ENCODE data around the gene DHRS4L2. TPM values are rescaled to one million over a fixed set of nuclear protein-coding genes. Genes with fewer than 3 reads are reported as not detected.
"Not testable (repeated sequence)": the region's sequence is repeated elsewhere in the genome, so short reads cannot be mapped to it uniquely, and the experiment has no call there.

Gene DHRS4L2
- polyA plus RNA-seq, 4 donors = 27.6 to 52.8 (median 31.4) TPM

- not testable (repeated sequence) for DNase-seq (ENCODE audit: low read depth in 4 of 4, low spot score in 3 of 4)
Observed at GRCh38 chr14:23970283-23970659, 18.5 kb upstream of the DHRS4L2 start.

DNA sequence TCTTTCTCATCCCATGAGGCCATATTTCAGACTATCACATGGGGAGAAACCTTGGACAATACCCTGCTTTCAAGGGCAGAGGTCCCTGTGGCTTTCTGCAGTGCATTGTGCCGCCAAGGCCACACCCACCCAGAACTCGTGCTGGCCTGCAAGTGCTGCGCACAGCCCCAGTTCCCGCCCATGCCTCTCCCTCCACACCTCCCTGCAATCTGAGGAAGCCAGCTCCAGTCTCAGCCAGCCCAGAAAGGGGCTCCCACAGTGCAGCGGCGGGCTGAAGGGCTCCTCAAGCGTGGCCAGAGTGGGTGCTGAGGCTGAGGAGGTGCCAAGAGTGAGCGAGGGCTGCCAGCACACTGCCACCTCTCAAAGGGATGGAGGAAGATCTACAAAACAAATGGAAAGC is 15.6 kb upstream of the DHRS4L2 start:
- not testable (repeated sequence) for DNase-seq (ENCODE audit: low read depth in 4 of 4, low spot score in 3 of 4)

DNA sequence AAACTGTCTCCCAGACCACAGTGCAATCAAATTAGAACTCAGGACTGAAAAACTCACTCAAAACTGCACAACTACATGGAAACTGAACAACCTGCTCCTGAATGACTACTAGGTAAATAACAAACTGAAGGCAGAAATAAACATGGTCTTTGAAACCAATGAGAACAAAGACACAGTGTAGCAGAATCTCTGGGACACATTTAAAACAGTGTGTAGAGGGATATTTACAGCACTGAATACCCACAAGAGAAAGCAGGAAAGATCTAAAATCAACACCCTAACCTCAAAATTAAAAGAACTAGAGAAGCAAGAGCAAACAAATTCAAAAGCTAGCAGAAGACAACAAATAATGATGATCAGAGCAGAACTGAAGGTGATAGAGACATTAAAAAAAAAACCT is 14.7 kb upstream of the DHRS4L2 start:
- DNase-seq (ENCODE audit: low read depth in 4 of 4, low spot score in 3 of 4) = not testable (repeated sequence)

- DNase-seq (ENCODE audit: low read depth in 4 of 4, low spot score in 3 of 4) = not testable (repeated sequence)
Observed at GRCh38 chr14:23977208-23977607, 11.5 kb upstream of the DHRS4L2 start.

- not testable (repeated sequence) for DNase-seq (ENCODE audit: low read depth in 4 of 4, low spot score in 3 of 4)
Observed at GRCh38 chr14:23981951-23982813, 6.5 kb upstream of the DHRS4L2 start.

GRCh38 chr14:23984891-23985602 is 3.7 kb upstream of the DHRS4L2 start:
- no peak for DNase-seq (ENCODE audit: low read depth in 4 of 4, low spot score in 3 of 4)

DNA sequence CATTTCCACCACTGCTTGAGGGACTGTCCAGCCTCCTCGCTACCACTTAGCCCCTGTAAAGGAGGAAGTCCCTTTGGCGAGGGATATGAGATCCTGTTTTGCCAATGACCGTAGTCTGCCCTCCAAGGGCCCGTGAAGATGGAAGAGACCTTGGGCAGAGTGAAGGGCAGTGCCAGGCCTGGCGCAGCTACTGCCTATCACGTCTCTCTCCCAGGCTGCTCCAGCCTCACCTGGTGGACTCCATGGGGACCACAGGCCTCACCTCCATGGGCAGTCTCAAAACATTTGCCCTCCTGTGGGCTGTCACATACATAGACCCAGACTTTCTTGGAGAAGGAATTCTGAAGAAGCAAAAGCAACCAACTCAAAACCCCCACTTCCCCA is 514 bp upstream of the DHRS4L2 start:
- not testable (repeated sequence) for DNase-seq (ENCODE audit: low read depth in 4 of 4, low spot score in 3 of 4)

GRCh38 chr14:23989734-23990445 is 1.2 kb downstream of the DHRS4L2 start:
- not testable (repeated sequence) for DNase-seq (ENCODE audit: low read depth in 4 of 4, low spot score in 3 of 4)

GRCh38 chr14:23990961-23991360 is 2.2 kb downstream of the DHRS4L2 start:
- DNase-seq (ENCODE audit: low read depth in 4 of 4, low spot score in 3 of 4) = not testable (repeated sequence)

- not testable (repeated sequence) for DNase-seq (ENCODE audit: low read depth in 4 of 4, low spot score in 3 of 4)
Observed at GRCh38 chr14:23993042-23993441, 4.3 kb downstream of the DHRS4L2 start.

DNA sequence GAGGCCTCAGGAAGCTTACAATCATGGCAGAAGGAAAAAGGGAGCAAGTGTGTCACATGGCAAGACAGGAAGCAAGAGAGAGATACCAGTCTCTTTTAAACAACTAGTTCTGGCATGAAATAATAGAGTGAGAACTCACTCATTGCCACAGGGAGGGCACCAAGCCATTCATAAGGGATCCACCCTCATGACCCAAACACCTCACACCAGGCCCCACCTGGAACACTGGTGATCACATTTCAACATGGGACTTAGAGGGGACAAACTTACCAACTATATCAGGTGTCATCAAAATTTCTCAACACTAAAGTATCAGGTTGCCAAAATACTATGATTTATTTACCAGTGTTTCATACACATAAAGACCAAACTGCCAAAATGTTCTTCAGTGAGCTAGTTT is 7.3 kb downstream of the DHRS4L2 start:
- DNase-seq (ENCODE audit: low read depth in 4 of 4, low spot score in 3 of 4) = not testable (repeated sequence)

DNA sequence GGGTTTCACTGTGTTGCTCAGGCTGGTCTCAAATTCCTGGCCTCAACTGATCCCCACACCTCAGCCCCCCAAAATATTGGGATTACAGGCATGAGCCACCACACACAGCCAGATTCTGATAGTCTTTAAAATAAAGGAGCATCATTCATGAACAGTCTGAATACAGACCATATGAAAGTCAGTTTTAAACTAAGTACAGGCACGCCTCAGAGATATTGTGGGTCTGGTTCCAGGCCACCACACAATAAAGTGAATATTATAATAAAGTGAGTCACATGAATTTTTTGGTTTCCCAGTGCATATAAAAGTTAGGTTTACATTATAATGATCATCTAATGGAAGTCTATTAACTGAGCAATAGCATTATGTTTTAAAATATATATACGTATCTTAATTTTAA is 8.1 kb downstream of the DHRS4L2 start:
- DNase-seq (ENCODE audit: low read depth in 4 of 4, low spot score in 3 of 4) = not testable (repeated sequence)

DNA sequence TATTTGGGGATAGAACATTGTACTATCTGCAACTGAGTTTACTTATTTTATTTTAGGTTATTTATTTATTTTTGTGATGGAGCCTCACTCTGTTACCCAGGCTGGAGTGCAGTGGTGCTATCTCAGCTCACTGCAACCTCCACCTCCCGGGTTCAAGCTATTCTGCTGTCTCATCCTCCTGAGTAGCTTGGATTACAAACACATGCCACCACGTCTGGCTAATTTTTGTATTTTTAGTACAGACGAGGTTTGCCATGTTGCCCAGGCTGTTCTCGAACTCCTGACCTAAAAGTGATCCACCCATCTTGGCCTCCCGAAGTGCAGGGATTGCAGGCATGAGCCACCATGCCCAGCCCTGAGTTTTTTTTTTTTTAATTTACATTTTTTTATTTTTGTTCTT is 10.9 kb downstream of the DHRS4L2 start:
- DNase-seq (ENCODE audit: low read depth in 4 of 4, low spot score in 3 of 4) = not testable (repeated sequence)

DNA sequence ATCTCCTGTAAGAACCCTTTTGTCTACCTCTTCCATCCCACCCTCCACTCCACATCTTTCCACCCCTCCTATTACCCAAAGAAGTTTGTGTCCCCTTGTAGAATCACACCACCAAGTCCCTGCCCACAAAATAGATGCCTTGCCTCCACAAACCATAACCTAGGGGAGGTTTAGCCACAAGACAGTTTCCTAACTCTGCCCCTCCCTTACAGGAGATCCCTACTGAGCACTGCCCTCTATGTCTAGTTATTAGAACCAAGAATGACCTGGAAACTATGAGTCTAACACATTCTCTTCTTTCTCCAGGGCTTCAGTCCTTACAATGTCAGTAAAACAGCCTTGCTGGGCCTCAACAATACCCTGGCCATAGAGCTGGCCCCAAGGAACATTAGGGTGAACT is 12.3 kb downstream of the DHRS4L2 start:
- not testable (repeated sequence) for DNase-seq (ENCODE audit: low read depth in 4 of 4, low spot score in 3 of 4)

DNA sequence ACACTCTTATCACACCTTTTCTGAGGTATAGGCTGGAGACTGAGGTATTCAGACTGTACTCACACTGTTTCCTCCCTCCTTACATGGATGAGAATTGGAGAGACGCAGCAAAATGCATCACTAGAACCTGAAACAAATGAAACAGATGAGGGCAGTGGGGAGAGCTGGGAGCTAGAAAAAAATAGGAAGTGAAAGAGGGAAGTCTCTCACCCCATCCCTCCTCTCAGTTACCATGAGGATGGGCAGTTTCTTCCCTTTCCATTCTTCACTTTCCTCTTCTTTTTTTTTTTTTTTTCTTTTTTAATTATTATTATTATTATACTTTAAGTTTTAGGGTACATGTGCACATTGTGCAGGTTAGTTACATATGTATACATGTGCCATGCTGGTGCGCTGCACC is 12.9 kb downstream of the DHRS4L2 start:
- DNase-seq (ENCODE audit: low read depth in 4 of 4, low spot score in 3 of 4) = not testable (repeated sequence)

- DNase-seq (ENCODE audit: low read depth in 4 of 4, low spot score in 3 of 4) = not testable (repeated sequence)
Observed at GRCh38 chr14:24006471-24006816, 17.7 kb downstream of the DHRS4L2 start.

DNA sequence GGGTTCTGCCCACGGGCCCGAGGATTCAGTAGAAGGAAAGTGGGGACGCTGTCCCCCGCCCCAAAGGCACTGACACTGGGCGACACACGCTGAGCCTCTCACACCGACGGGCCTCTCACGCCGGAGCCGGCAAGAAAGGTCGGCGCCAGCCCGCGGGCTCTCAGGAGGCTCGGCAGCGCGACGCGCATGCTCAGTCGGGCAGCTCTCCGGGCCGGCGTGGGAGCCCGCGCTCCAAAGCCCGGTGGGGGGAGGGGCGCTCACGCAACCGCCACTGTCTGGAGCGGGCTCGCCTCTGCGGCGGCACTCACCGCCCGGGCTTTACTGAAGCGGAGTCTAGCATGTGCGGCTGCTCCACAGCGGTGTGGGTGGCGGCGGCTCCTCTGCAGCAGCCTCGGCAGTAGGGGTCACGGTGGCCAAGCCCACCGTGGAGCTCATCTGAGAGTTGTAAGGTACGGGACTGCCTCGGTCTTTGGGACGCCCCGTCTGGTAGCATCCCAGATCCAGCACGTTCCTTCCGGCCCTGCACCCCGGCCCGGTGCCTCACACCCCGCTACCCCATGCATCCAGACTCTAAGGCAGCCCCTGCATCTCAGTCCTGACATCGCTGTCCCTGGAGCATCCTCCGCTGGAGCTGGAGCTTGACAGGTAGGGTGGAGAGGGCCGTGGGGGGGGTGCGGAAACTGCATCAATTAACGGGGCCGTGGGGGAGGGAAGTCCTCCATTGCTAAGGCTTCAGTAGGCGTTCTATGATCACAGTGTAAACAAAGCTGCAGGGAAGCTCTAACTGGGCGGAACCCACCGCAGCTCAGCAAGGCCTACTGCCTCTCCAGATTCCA is 18.3 kb downstream of the DHRS4L2 start:
- not testable (repeated sequence) for DNase-seq (ENCODE audit: low read depth in 4 of 4, low spot score in 3 of 4)

DNA sequence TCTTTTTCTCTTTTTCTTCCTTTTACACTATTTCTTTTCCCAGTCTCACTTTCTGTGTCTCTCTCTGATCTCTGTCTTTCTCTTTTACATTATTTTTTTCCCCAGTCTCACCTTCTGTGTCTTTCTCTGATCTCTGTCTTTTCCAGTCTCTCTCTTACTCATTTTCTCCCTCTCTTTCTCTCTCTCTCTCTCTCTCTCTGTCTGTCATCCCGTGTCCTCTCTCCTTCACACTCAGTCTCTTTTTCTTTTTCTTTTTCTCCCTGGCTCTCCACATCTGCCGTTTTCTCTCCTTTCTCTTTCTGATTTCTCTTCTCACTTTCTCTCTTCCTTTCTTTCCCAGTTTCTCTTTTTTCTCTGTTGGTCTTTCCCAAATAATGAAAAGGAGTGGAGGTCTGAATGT is 22.3 kb downstream of the DHRS4L2 start:
- no peak for DNase-seq (ENCODE audit: low read depth in 4 of 4, low spot score in 3 of 4)

GRCh38 chr14:24012726-24013273 is 24.1 kb downstream of the DHRS4L2 start:
- not testable (repeated sequence) for DNase-seq (ENCODE audit: low read depth in 4 of 4, low spot score in 3 of 4)

Data from left renal pelvis (tissue), 4 donors.